WERI-Rb-1 (cell line): ENCODE measurements around the gene L3MBTL1.
A peak's percentile ranks its signal among the peaks of the same experiment; 100 is the strongest.

Source experiments
- DNase-seq: peaks from one replicate; pipeline ENCODE4 v3.0.0-alpha.2; 2020
- H3K27ac ChIP-seq: fragments of 250-450 bp; sonication (Bioruptor Pico); 2 replicates; pipeline ENCODE4 v1.5.1; 2020; ENCODE audit warnings: mild to moderate bottlenecking, moderate library complexity
- H3K27me3 ChIP-seq: fragments of 250-450 bp; sonication (Bioruptor Pico); 2 replicates; pipeline ENCODE4 v1.5.1; 2021; ENCODE audit warnings: mild to moderate bottlenecking, low read depth, moderate library complexity; ENCODE audit not compliant: insufficient read depth, severe bottlenecking
- H3K36me3 ChIP-seq: fragments of 250-450 bp; sonication (Bioruptor Pico); 2 replicates; pipeline ENCODE4 v1.5.1; 2020; ENCODE audit warnings: mild to moderate bottlenecking, moderate library complexity
- H3K4me3 ChIP-seq: 2 replicates; pipeline ENCODE4 v1.5.1; 2011; ENCODE audit warnings: low read depth, mild to moderate bottlenecking, control low read depth, low read length
- H3K9me3 ChIP-seq: fragments of 250-450 bp; sonication (Bioruptor Pico); 2 replicates; pipeline ENCODE4 v1.5.1; 2021; ENCODE audit warnings: mild to moderate bottlenecking, moderate library complexity; ENCODE audit not compliant: severe bottlenecking
- TF ChIP-seq, protein P1 (sequence below): IDR thresholded peaks from 2 replicates; pipeline ENCODE4 v1.5.1; 2011; ENCODE audit warnings: low read depth, mild to moderate bottlenecking, control low read depth, inconsistent platforms, low read length

The L3MBTL1 gene

DNA sequence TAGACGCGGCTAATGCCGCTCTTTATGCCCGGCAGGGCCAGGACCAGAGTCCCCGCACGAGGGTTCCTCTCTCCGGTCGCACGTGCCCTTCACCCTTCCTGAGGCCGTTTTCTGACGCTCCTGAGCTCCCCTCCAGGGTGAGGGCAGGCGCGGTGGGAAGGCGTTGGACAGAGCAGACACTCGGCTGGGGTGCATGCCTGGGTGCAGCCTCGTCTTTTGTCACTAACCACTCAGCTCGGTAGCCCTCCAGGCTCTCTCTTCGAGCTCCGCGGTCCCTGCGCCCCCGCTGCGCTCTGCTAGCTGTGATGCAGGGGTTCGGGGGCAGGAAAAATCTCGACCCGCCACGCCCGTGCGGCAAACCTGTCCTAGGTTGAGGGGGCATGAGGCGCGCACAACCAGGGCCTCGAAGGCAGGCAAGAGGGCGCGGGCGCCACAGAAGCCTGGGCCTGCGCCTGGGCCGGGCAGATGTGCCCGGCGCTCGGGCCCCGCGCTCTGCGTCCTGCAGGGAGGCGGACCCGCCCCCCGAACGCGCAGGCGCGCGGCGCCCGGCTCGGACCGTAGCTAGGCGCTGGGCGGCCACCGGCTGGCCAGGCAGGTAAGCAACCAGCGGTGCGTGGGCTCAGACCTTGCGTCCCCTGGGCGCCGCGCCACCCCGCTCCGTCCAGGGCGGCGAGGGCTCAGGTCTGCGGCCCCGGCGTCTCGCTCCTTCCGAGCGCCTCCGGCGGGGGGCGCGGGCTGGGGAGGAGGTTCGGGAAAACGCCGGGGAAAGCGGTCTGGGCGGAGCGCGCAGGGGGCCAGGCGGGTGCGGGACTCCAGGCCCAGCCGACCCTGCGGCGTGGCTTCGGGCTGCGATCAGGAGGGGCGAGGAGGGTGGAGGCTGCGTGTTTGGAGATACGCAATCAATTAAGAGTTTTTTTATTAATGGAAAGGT, at the start of gene L3MBTL1:
L3MBTL1 (plus strand) TSS at position 548 of the 931 bp plus-strand sequence. CDS start 5,807 bp downstream, outside the sequence.
- Histone ChIP-seq H3K27me3 (no peaks in the 10 kb centered on the region), H3K4me3 (peak within 1 kb of the TSS; percentile 69), H3K36me3 (no peaks in the 10 kb centered on the region), H3K9me3 (no peaks in the 10 kb centered on the region), H3K27ac (peak within 1 kb of the TSS; percentile 57)
- TF ChIP-seq, protein P1, sequence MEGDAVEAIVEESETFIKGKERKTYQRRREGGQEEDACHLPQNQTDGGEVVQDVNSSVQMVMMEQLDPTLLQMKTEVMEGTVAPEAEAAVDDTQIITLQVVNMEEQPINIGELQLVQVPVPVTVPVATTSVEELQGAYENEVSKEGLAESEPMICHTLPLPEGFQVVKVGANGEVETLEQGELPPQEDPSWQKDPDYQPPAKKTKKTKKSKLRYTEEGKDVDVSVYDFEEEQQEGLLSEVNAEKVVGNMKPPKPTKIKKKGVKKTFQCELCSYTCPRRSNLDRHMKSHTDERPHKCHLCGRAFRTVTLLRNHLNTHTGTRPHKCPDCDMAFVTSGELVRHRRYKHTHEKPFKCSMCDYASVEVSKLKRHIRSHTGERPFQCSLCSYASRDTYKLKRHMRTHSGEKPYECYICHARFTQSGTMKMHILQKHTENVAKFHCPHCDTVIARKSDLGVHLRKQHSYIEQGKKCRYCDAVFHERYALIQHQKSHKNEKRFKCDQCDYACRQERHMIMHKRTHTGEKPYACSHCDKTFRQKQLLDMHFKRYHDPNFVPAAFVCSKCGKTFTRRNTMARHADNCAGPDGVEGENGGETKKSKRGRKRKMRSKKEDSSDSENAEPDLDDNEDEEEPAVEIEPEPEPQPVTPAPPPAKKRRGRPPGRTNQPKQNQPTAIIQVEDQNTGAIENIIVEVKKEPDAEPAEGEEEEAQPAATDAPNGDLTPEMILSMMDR: 0 out of 2 replicates have a peak, but pooled peaks have one; percentile 2
- peak; percentile 74 for DNase-seq

DNA sequence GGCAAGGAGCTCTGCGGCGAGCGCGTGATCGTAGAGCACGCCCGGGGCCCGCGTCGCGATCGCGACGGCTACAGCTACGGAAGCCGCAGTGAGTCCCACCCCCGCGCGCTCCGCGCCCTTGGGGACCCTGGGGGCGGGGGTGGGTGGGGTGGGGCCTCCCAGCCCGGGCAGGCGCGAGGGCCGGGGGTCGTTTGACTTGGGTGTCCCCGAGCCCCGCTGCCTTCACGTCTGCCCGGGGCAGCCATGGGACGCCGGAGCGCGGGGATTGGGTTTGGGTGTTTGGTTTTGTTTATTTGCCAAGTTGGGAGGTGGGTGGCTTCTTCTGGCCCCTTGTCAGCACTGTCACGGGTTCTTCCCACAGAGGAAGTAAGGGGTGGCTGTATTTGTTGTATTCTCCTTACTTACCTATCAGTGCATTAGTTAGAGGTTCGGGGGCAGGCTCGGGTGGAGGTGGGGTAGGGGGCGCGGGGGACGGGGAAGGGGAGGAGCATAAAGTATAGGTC, 49.0 kb upstream of the L3MBTL1 start:
- Histone ChIP-seq H3K4me3 (peak overlapping the region; percentile 98), H3K9me3 (no peaks in the 10 kb centered on the region), H3K27me3 (no peaks in the 10 kb centered on the region), H3K27ac (peak overlapping the region; percentile 100), H3K36me3 (peaks cover 49% of the 10 kb centered on the region)
- TF ChIP-seq, protein P1: no peak
- DNase-seq: no peak

GRCh38 chr20:43459022-43459942, 48.2 kb upstream of the L3MBTL1 start:
- Histone ChIP-seq H3K9me3 (no peaks in the 10 kb centered on the region), H3K4me3 (peak overlapping the region; percentile 98), H3K36me3 (peaks cover 57% of the 10 kb centered on the region), H3K27ac (no peak overlapping the region; the same call in 1 of the 2 replicates), H3K27me3 (no peaks in the 10 kb centered on the region)
- TF ChIP-seq, protein P1: no peak
- DNase-seq: no peak

- H3K27ac ChIP-seq: no peak overlapping the region
- H3K4me3 ChIP-seq: no peak overlapping the region
- DNase-seq: no peak
- TF ChIP-seq, protein P1: no peak
- peaks cover 67% of the 10 kb centered on the region for H3K36me3 ChIP-seq
- H3K27me3 ChIP-seq: no peaks in the 10 kb centered on the region
- H3K9me3 ChIP-seq: no peaks in the 10 kb centered on the region
These were observed 47.2 kb upstream of the L3MBTL1 start for GRCh38 chr20:43460172-43460829.

DNA sequence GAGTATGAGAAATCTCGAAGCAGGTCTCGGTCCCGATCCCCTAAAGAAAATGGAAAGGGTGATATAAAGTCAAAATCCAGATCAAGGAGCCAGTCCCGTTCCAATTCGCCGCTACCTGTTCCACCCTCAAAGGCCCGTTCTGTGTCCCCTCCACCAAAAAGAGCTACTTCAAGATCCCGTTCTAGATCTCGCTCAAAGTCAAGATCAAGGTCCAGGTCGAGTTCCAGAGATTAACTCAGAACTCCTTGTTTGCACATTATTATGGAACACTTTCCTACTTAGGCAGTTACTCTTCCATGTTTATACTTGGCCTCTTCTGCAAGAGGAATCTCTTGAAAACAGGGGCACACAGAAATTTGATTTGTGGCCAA, 46.7 kb upstream of the L3MBTL1 start:
- peaks cover 72% of the 10 kb centered on the region for H3K36me3 ChIP-seq
- H3K27ac ChIP-seq: no peak overlapping the region
- H3K4me3 ChIP-seq: no peak overlapping the region
- DNase-seq: no peak
- no peaks in the 10 kb centered on the region for H3K9me3 ChIP-seq
- H3K27me3 ChIP-seq: no peaks in the 10 kb centered on the region
- TF ChIP-seq, protein P1: no peak
